Stimulated activated naive CD8-positive, alpha-beta T cell treated with anti-CD3 and anti-CD28 coated beads, Interleukin-15, Interleukin-2, amounts not matched to agents 100 ng/mL and 50 ng/mL, for 24 hours (primary cell): ENCODE data around the gene SDR39U1.
"Not testable (repeated sequence)": the region's sequence is repeated elsewhere in the genome, so short reads cannot be mapped to it uniquely, and the experiment has no call there.

Experiments
- H3K27ac Mint-ChIP-seq: one replicate; pipeline ENCODE4 v1.8.0; 2021; ENCODE audit warnings: mild to moderate bottlenecking, mixed read lengths
- H3K27me3 Mint-ChIP-seq: one replicate; pipeline ENCODE4 v1.8.0; 2021; ENCODE audit warnings: mixed read lengths
- H3K36me3 Mint-ChIP-seq: one replicate; pipeline ENCODE4 v1.8.0; 2021; ENCODE audit warnings: low read depth, mixed read lengths
- H3K4me1 Mint-ChIP-seq: one replicate; pipeline ENCODE4 v1.8.0; 2021; ENCODE audit warnings: low read depth, mixed read lengths
- H3K4me3 Mint-ChIP-seq: one replicate; pipeline ENCODE4 v1.8.0; 2021; ENCODE audit warnings: mild to moderate bottlenecking, mixed read lengths
- H3K9me3 Mint-ChIP-seq: one replicate; pipeline ENCODE4 v1.8.0; 2021; ENCODE audit warnings: mixed read lengths

SDR39U1 gene

GRCh38 chr14:24442240-24443052 is at the start of gene SDR39U1:
SDR39U1 (minus strand) TSS chr14:24442776; CDS start chr14:24442769, 7 bp downstream.
- Mint-ChIP-seq H3K36me3 (peaks cover 43% of the 10 kb centered on the region), H3K4me1 (peaks cover 51% of the 10 kb centered on the region), H3K4me3 (peak within 1 kb of the TSS; percentile 93), H3K27ac (peak within 1 kb of the TSS; percentile 98), H3K9me3 (no peaks in the 10 kb centered on the region), H3K27me3 (no peaks in the 10 kb centered on the region)

GRCh38 chr14:24491586-24492408 is 49.2 kb upstream of the SDR39U1 start:
- H3K27ac Mint-ChIP-seq, H3K9me3 Mint-ChIP-seq, H3K4me3 Mint-ChIP-seq, H3K36me3 Mint-ChIP-seq, H3K27me3 Mint-ChIP-seq, H3K4me1 Mint-ChIP-seq: not testable (repeated sequence)

DNA sequence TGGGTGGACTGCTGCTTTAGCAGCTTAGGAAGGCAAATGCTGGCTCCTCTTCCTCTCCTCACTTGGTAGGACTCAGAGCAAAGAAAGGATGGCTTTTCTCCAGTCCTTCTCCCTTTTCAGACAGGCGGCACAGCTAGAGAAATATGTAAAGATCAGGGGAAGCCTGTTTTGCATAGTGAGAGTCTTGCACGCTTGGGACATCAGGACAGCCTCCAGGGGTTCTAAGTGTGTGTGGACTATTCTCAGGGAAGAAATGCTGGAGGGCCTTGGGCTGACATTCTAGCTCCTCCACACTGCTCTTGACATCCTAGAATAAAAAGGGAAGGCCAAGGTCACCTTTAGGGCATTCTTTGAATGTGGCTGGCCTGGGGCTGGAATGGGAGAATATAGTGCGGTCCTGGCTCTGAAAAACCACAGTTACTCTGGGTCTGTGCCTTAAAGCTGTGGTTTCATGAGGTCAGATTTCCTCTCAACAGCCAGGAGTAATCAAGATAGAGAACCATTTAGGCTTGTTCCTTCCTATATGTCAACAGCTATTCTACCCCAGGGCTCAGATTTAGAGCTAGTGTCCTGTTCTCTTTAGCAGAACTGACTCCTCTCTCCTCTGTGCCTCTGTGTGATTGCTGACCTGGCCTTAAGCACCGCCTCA is 41.2 kb upstream of the SDR39U1 start:
- Mint-ChIP-seq H3K27ac (peak overlapping the region; percentile 13), H3K27me3 (no peaks in the 10 kb centered on the region), H3K4me3 (no peak overlapping the region), H3K9me3 (no peaks in the 10 kb centered on the region), H3K36me3 (no peaks in the 10 kb centered on the region), H3K4me1 (peaks cover 25% of the 10 kb centered on the region)

DNA sequence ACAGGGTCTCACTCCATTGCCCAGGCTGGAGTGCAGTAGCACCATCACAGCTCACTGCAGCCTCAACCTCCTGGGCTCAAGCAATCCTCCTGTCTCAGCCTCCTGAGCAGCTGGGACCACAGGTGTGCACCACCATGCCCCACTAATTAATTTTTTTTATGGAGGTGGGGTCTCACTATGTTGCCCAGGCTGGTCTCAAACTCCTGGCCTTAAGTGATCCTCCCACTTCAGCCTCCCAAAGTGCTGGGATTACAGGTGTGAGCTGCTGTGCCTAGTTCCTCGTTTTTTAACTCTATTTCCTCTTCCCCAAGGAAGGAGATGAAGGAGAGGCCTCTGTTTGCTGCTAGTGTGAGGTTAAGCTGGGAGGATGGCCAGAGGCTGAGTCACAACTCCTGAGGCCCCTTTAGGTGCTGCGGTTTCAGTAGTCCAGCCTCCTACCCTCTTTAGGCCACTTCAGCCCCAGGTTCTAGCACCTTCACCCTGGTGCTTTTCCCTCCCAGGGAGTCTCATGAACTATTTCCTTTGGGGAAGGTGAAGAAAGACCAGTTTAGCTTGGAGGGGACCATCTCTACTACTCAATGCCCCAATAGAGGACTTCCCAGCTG is 40.2 kb upstream of the SDR39U1 start:
- not testable (repeated sequence) for H3K4me3 Mint-ChIP-seq, H3K27ac Mint-ChIP-seq, H3K36me3 Mint-ChIP-seq, H3K27me3 Mint-ChIP-seq, H3K9me3 Mint-ChIP-seq
- H3K4me1 Mint-ChIP-seq, result peaks cover 25% of the 10 kb centered on the region

DNA sequence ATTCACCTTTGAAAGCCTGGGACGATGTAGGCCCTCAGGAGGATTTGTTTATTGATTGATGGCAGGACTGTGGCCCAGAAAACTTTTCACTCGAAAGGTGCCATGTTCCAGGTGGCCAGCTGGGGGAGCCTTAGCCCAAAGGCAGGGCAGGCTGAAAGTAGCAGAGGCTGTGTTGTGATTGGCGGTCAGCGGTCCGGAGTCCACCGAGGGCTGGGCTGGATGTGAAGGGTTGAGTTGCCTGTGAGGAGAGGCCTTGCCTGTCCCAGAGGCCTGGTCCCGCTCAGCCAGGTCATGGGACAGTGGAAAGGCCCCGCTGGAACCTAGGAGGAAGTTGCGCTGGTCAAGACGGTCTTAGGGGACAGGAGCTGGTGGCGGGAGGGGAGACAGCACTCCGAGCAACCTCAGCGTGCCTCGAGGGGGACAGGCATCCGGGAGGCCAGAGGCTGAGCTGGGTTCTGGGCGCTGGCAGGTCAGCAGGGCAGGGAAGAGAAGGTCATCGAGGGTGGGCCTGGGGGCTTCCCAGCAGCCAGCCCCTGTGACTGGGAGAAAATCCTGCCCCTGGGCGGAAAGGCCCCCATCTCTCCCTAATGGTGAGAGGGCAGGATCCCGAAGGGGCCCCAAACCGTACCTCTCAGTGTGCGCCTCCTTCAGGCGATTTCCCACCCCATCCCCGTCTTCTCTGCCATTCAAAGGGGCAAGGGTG is 39.2 kb upstream of the SDR39U1 start:
- peak overlapping the region; percentile 83 for H3K27ac Mint-ChIP-seq
- H3K27me3 Mint-ChIP-seq, result no peaks in the 10 kb centered on the region

GRCh38 chr14:24479999-24480398 is 37.4 kb upstream of the SDR39U1 start:
- H3K4me1 Mint-ChIP-seq, result peaks cover 25% of the 10 kb centered on the region
- not testable (repeated sequence) for H3K27ac Mint-ChIP-seq, H3K27me3 Mint-ChIP-seq, H3K9me3 Mint-ChIP-seq, H3K4me3 Mint-ChIP-seq, H3K36me3 Mint-ChIP-seq

More for the DNA sequence above, 39.2 kb upstream of the SDR39U1 start:
- Mint-ChIP-seq H3K4me1 (peaks cover 25% of the 10 kb centered on the region), H3K9me3 (no peaks in the 10 kb centered on the region), H3K4me3 (peak overlapping the region; percentile 60), H3K36me3 (no peaks in the 10 kb centered on the region)

DNA sequence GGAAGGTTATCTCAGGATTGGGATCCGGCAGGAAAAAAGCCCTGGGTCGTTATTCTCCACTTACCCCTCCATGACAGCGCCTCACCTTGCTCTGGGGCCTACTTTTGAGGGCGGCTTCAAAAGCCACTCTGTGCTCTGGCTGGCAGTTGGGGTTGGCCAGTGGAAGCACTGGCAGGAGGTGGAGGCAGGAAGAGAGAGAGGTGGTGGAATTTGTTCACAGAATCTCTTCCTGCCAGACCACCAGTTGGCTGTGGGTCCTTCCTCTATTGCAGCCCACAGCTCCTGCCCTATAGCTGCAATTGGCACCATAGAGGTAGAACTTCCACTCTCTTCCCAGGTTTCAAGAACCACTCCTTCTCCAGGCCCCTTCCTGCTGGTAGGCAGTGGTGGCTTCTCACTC is 32.7 kb upstream of the SDR39U1 start:
- Mint-ChIP-seq H3K4me1 (no peaks in the 10 kb centered on the region), H3K4me3 (no peak overlapping the region), H3K36me3 (peaks cover 5% of the 10 kb centered on the region), H3K27me3 (no peaks in the 10 kb centered on the region), H3K27ac (no peak overlapping the region), H3K9me3 (no peaks in the 10 kb centered on the region)

DNA sequence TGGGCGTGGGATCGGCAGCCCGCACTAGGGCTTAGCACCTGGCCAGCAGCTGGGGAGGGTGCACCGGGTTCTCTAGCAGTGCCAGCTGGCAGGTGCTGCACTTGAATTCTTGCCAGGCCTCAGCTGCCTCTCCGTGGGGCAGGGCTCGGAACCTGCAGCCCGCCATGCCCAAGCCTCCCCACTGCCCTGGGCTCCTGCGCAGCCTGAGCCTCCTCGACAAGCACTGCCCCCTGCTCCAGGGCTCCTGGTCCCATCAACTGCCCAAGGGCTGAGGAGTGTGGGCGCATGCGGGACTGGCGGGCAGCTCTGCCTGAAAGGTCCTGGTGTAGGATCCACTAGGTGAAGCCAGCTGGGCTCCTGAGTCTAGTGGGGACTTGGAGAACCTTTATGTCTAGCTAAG is 30.6 kb upstream of the SDR39U1 start:
- Mint-ChIP-seq H3K4me3 (no peak overlapping the region), H3K27ac (no peak overlapping the region), H3K36me3 (peaks cover 5% of the 10 kb centered on the region), H3K4me1 (no peaks in the 10 kb centered on the region), H3K27me3 (no peaks in the 10 kb centered on the region), H3K9me3 (no peaks in the 10 kb centered on the region)

- H3K4me3 Mint-ChIP-seq, H3K27me3 Mint-ChIP-seq, H3K9me3 Mint-ChIP-seq, H3K4me1 Mint-ChIP-seq, H3K36me3 Mint-ChIP-seq, H3K27ac Mint-ChIP-seq: not testable (repeated sequence)
These were observed 27.9 kb upstream of the SDR39U1 start for GRCh38 chr14:24470450-24470849.

DNA sequence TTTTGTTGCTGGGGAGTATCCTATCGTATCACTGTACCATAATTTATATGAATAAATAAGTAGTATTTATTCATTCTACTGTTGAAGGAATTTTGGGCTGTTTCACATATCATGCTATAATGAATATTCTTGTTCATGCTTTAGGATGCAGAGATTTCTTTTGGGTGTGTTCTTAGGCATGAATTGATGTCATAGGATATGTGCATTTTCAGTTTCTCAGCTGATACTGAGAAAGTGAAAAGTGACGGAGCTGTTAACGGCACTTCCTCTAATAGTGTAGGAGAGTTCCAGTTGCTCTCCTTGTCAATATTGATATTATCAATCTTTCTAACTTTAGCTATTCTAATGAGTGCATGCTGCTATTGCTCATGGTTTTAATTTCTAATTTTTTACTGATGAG is 23.2 kb upstream of the SDR39U1 start:
- peaks cover 4% of the 10 kb centered on the region for H3K36me3 Mint-ChIP-seq
- no peak overlapping the region for H3K4me3 Mint-ChIP-seq
- no peaks in the 10 kb centered on the region for H3K27me3 Mint-ChIP-seq
- H3K9me3 Mint-ChIP-seq, result peaks cover 3% of the 10 kb centered on the region
- peaks cover 29% of the 10 kb centered on the region for H3K4me1 Mint-ChIP-seq
- H3K27ac Mint-ChIP-seq, result no peak overlapping the region

DNA sequence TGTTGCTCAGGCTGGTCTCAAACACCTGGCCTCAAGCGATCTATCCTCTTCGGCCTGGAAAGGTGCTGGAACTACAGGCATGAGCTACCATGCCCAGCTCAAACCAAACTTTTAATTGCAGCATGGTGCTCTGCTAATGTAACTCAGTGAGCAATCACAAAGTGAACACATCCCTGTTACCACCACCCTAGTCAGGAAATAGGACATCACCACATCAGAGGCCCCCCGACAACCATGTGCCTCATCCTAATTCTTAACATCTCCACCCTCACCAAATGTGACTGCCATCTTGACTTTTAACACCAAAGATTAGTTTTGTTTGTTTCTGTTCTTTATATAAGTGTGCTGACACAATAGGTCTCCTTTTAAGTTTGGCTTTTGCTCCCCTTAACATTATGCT is 22.8 kb upstream of the SDR39U1 start:
- Mint-ChIP-seq H3K4me3 (no peak overlapping the region), H3K4me1 (peaks cover 29% of the 10 kb centered on the region), H3K9me3 (peaks cover 3% of the 10 kb centered on the region), H3K27ac (peak overlapping the region; percentile 56), H3K27me3 (no peaks in the 10 kb centered on the region), H3K36me3 (peaks cover 4% of the 10 kb centered on the region)

DNA sequence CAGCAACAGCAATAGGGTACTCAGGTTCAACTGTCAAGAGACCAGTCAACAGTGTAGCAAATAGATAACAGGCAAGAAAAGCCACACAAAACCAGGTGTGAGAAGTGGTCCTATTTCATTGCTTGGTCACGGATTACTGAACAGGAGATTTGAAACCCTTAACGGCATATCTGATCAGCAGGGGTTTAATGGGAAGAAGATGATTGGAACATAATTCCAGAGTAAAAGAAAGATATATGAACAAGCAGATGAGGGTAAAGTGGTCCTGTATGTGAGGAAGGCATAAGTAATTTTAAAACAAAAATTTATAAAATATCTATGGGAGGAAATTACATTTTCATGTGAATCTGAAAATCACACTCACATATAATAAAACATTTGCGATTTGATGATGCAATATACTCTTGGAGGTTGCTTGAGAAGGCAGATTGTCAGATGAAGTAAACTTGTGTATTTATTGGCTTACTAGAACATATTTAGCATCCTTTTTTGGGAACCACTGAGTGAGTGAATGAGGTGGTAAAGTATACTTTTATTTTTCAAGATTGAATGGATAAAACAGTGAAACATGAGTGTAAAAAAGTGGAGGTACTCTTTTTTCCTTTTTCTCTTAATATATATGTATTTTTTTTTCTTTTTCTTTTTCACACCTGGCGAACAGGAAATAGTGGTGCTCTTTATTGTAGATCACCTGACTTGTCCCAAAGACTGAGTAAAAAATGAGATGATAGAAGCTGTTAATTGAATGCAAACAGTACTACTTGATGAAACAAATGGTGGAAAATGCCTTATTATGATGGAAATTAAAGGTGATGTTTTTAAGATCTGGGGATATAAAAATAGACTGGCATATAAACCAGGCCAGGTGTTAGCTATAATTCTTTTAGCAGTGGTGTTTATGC is 21.6 kb upstream of the SDR39U1 start:
- Mint-ChIP-seq H3K9me3 (peaks cover 3% of the 10 kb centered on the region), H3K27me3 (no peaks in the 10 kb centered on the region), H3K36me3 (peaks cover 4% of the 10 kb centered on the region), H3K27ac (no peak overlapping the region), H3K4me3 (no peak overlapping the region), H3K4me1 (peaks cover 29% of the 10 kb centered on the region)

DNA sequence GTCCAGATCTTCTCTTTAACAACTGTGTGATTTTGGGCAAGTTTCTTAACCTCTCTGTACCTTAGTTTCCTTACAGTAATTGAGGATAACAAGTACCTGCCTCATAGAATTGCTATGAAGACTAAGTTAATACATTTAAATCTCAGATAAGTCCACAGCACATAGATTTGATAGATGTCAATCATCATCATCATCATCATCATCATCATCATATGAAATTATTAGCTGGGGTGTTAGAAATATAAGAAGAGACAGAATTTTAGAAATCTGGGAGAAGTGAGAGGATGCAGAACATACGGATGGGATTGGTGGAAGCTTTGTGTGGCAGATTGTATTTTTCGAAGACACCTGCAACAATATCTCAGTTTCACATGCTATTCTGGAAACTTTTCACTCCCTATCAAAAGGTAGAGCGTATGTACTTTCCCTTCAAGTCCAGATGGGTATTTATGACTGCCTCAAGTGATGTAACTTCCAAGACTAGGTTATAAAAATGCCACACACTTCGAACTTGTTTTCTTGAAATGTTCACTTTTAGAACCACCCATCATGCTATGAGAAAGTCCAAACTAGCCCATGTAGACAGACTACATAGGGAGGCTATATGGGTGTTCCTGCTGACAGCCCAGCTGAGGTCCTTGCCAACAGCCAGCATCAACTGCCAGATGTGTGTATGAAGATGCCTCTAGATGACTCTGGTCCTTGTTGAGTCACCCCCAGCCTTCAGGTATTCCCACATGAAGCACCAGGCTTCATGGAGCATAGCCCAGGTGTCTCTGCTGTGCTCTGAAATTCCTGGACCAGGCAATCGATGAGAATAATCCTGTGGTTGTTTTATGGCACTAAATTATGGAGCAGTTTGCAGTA is 20.7 kb upstream of the SDR39U1 start:
- Mint-ChIP-seq H3K4me1 (peaks cover 29% of the 10 kb centered on the region), H3K9me3 (peaks cover 3% of the 10 kb centered on the region), H3K27me3 (no peaks in the 10 kb centered on the region), H3K4me3 (no peak overlapping the region), H3K27ac (no peak overlapping the region), H3K36me3 (peaks cover 4% of the 10 kb centered on the region)
